Superior temporal gyrus (tissue), 1 donor: Measurements from ENCODE around the gene SLC16A11.
"Not testable (repeated sequence)": the region's sequence is repeated elsewhere in the genome, so short reads cannot be mapped to it uniquely, and the experiment has no call there.

ENCODE experiments used
- DNase-seq: peaks from one replicate; pipeline ENCODE4 v3.0.0-alpha.2; 2016; ENCODE audit errors: extremely low spot score

Gene SLC16A11

GRCh38 chr17:7043497-7044198, at the start of gene SLC16A11:
TSS of gene SLC16A11 (minus strand) at chr17:7044092. CDS start at chr17:7043513, 579 bp downstream.
- DNase-seq, result no peak

- DNase-seq, result not testable (repeated sequence)
These were observed 47.6 kb upstream of the SLC16A11 start for GRCh38 chr17:7091311-7092005.

GRCh38 chr17:7089570-7089969, 45.7 kb upstream of the SLC16A11 start:
- not testable (repeated sequence) for DNase-seq

GRCh38 chr17:7088442-7088841, 44.5 kb upstream of the SLC16A11 start:
- not testable (repeated sequence) for DNase-seq

- no peak for DNase-seq
These were observed 40.2 kb upstream of the SLC16A11 start for GRCh38 chr17:7084088-7084487.

- no peak for DNase-seq
These were observed 39.7 kb upstream of the SLC16A11 start for GRCh38 chr17:7083592-7083991.

- DNase-seq, result no peak
These were observed 37.6 kb upstream of the SLC16A11 start for GRCh38 chr17:7081341-7082062.

GRCh38 chr17:7080456-7081041, 36.7 kb upstream of the SLC16A11 start:
- DNase-seq, result no peak

- no peak for DNase-seq
These were observed 35.9 kb upstream of the SLC16A11 start, which contains the start of gene CLEC10A for GRCh38 chr17:7079581-7080455. TSS of gene CLEC10A (minus strand) at chr17:7080251. CDS start at chr17:7078812, 1,439 bp downstream.

- DNase-seq, result no peak
These were observed 34.8 kb upstream of the SLC16A11 start for GRCh38 chr17:7078711-7079110.

GRCh38 chr17:7077911-7078546, 34.1 kb upstream of the SLC16A11 start:
- no peak for DNase-seq

GRCh38 chr17:7074931-7075330, 31.0 kb upstream of the SLC16A11 start:
- DNase-seq, result no peak

GRCh38 chr17:7072406-7072805, 28.5 kb upstream of the SLC16A11 start:
- DNase-seq, result no peak

GRCh38 chr17:7070712-7071111, 26.8 kb upstream of the SLC16A11 start:
- no peak for DNase-seq

- DNase-seq, result no peak
These were observed 24.4 kb upstream of the SLC16A11 start for GRCh38 chr17:7068268-7068667.

GRCh38 chr17:7067198-7067597, 23.3 kb upstream of the SLC16A11 start:
- no peak for DNase-seq

GRCh38 chr17:7064261-7064660, 20.4 kb upstream of the SLC16A11 start:
- no peak for DNase-seq

GRCh38 chr17:7063518-7064094, 19.7 kb upstream of the SLC16A11 start:
- DNase-seq, result no peak

GRCh38 chr17:7060165-7060891, 16.4 kb upstream of the SLC16A11 start:
- no peak for DNase-seq
